Uterus (tissue), 4 donors: ENCODE data around the gene CD247. TPM values are rescaled to one million over a fixed set of nuclear protein-coding genes. Genes with fewer than 3 reads are reported as not detected.

Experiments used
- DNase-seq, 2 donors: peaks; one replicate each; pipeline ENCODE4 v3.0.0-alpha.2; 2019 to 2020
- H3K27ac ChIP-seq, 2 donors: fragments of 200-600 bp; sonication (generic); 1 replicate in 1 of 2; 2 replicates in 1 of 2; pipeline ENCODE4 v1.5.1; 2016 to 2018
- H3K27me3 ChIP-seq, 2 donors: fragments of 200-600 bp; sonication (generic); one replicate each; pipeline ENCODE4 v1.5.1; 2018 to 2019; ENCODE audit warnings: control low read depth in 1 of 2
- H3K36me3 ChIP-seq, 2 donors: fragments of 200-600 bp; sonication (generic); one replicate each; pipeline ENCODE4 v1.5.1; 2019; ENCODE audit warnings: control low read depth in 1 of 2
- H3K4me1 ChIP-seq, 2 donors: fragments of 200-600 bp; sonication (generic); one replicate each; pipeline ENCODE4 v1.5.1; 2018 to 2019; ENCODE audit warnings: control low read depth in 1 of 2
- H3K4me3 ChIP-seq, 2 donors: fragments of 200-600 bp; sonication (generic); 1 replicate in 1 of 2; 2 replicates in 1 of 2; pipeline ENCODE4 v1.5.1; 2018 to 2019; ENCODE audit warnings: mild to moderate bottlenecking in 1 of 2
- H3K9me3 ChIP-seq, 2 donors: fragments of 200-600 bp; sonication (generic); one replicate each; pipeline ENCODE4 v1.5.1; 2019; ENCODE audit warnings: control low read depth in 1 of 2
- CTCF ChIP-seq, 4 experiments: fragments of 200-600 bp in 2 of 4; fragments of 450-650 bp in 2 of 4; sonication (generic) in 2 of 4; IDR thresholded peaks; one replicate each; pipeline ENCODE4 v1.5.1; 2016 to 2019; ENCODE audit warnings: antibody characterized with exemption in 4 of 4, mild to moderate bottlenecking in 2 of 4, moderate library complexity in 1 of 4
- POLR2A ChIP-seq, 2 donors: fragments of 450-650 bp; IDR thresholded peaks; one replicate each; pipeline ENCODE4 v1.6.1; 2016; ENCODE audit warnings: antibody characterized with exemption in 2 of 2, mild to moderate bottlenecking in 1 of 2, moderate library complexity in 1 of 2
- intact Hi-C: fragments of 100-400 bp; cut with DNase I; formaldehyde crosslinking; loops from one replicate; pipeline ENCODE4 v1.15.1; 2023; ENCODE audit warnings: low total_unique reads
- total RNA-seq, 4 donors: library from RNA; depleted of rRNA in 3 of 4; stranded (reverse); fragments of >200 nt in 3 of 4; gene quantifications; one replicate each; pipeline versions ENCODE4 v1.1.0 to v1.2.4, GENCODE V29; 2014 to 2023
- donor health status: DM: yes; HTN: yes; CAD: no.

The CD247 gene
- total RNA-seq, 4 donors from 2014 or later, result 1.6 to 3.3 TPM; not detected in 2

- no peaks in the 10 kb centered on the region for H3K4me1 ChIP-seq
- H3K27ac ChIP-seq, result no peak overlapping the region
- no peak overlapping the region for H3K4me3 ChIP-seq
- DNase-seq, result no peak
- no peaks in the 10 kb centered on the region for H3K36me3 ChIP-seq
- no peaks in the 10 kb centered on the region for H3K27me3 ChIP-seq
- intact Hi-C loops, result no loop called here
- H3K9me3 ChIP-seq, result no peaks in the 10 kb centered on the region
- TF ChIP-seq POLR2A (IDR thresholded peaks at IDR 0.05) (no peak), CTCF (IDR thresholded peaks at IDR 0.05) (no peak)
Observed at GRCh38 chr1:167404161-167404888, 114.0 kb downstream of the CD247 start.

GRCh38 chr1:167401260-167401873 is 117.0 kb downstream of the CD247 start:
- no peaks in the 10 kb centered on the region for H3K27me3 ChIP-seq
- peak in 3 of 4 experiments; percentile 15 to 32 (median 17) for TF ChIP-seq CTCF (IDR thresholded peaks at IDR 0.05)
- no peak for TF ChIP-seq POLR2A (IDR thresholded peaks at IDR 0.05)
- intact Hi-C loops, result no loop called here
- no peak for DNase-seq
- no peaks in the 10 kb centered on the region for H3K9me3 ChIP-seq
- H3K4me1 ChIP-seq, result no peaks in the 10 kb centered on the region
- no peaks in the 10 kb centered on the region for H3K36me3 ChIP-seq
- H3K4me3 ChIP-seq, result no peak overlapping the region
- no peak overlapping the region for H3K27ac ChIP-seq

- TF ChIP-seq CTCF (IDR thresholded peaks at IDR 0.05), result no peak
- TF ChIP-seq POLR2A (IDR thresholded peaks at IDR 0.05), result no peak
- no peaks in the 10 kb centered on the region for H3K36me3 ChIP-seq
- intact Hi-C loops, result no loop called here
Observed at GRCh38 chr1:167400359-167400953, 117.9 kb downstream of the CD247 start.

GRCh38 chr1:167392200-167392696 is 126.1 kb downstream of the CD247 start:
- no peaks in the 10 kb centered on the region for H3K9me3 ChIP-seq
- no peak overlapping the region for H3K4me3 ChIP-seq
- H3K4me1 ChIP-seq, result no peaks in the 10 kb centered on the region
- TF ChIP-seq POLR2A (IDR thresholded peaks at IDR 0.05) (no peak), CTCF (IDR thresholded peaks at IDR 0.05) (no peak)
- no peaks in the 10 kb centered on the region for H3K36me3 ChIP-seq
- no peak overlapping the region for H3K27ac ChIP-seq
- no peaks in the 10 kb centered on the region for H3K27me3 ChIP-seq
- DNase-seq, result no peak
- intact Hi-C loops, result no loop called here

More at GRCh38 chr1:167400359-167400953, 117.9 kb downstream of the CD247 start:
- Histone ChIP-seq H3K27me3 (no peaks in the 10 kb centered on the region), H3K9me3 (no peaks in the 10 kb centered on the region), H3K4me1 (no peaks in the 10 kb centered on the region), H3K4me3 (no peak overlapping the region), H3K27ac (no peak overlapping the region)
- DNase-seq, result no peak

- TF ChIP-seq CTCF (IDR thresholded peaks at IDR 0.05), result no peak
- no peak for TF ChIP-seq POLR2A (IDR thresholded peaks at IDR 0.05)
- H3K4me3 ChIP-seq, result no peak overlapping the region
- no peak for DNase-seq
- H3K9me3 ChIP-seq, result no peaks in the 10 kb centered on the region
- no peak overlapping the region for H3K27ac ChIP-seq
- intact Hi-C loops, result no loop called here
- no peaks in the 10 kb centered on the region for H3K27me3 ChIP-seq
- no peaks in the 10 kb centered on the region for H3K4me1 ChIP-seq
- no peaks in the 10 kb centered on the region for H3K36me3 ChIP-seq
Observed at GRCh38 chr1:167388976-167389375, 129.4 kb downstream of the CD247 start.
